ENCODE results near the gene RAMAC. TPM values are rescaled to one million over a fixed set of nuclear protein-coding genes. Genes with fewer than 3 reads are reported as not detected.

Gene RAMAC
- total and polyA plus RNA-seq, 2 of the 8 experiments (the other 6 are each of a cell fraction or from before 2014, with no cell fraction given): 20.7 to 32.9 TPM

- no peaks in the 10 kb centered on the region for H4K20me1 ChIP-seq (replicated peaks in 1 of 2; ENCODE audit: control insufficient read depth in 1 of 2, insufficient read depth in 2 of 2, low read length in 2 of 2)
- no peak overlapping the region for H2BK15ac ChIP-seq (ENCODE audit: low read length)
- no peak overlapping the region for H3K4me3 ChIP-seq (ENCODE audit: extremely low read depth in 1 of 4, insufficient read depth in 2 of 4, low read depth in 3 of 4, low read length in 4 of 4)
- no peaks in the 10 kb centered on the region for H3K36me3 ChIP-seq (ENCODE audit: control insufficient read depth in 2 of 4, insufficient read depth in 4 of 4, low read length in 3 of 4)
- no peaks in the 10 kb centered on the region for H3K79me2 ChIP-seq (ENCODE audit: control insufficient read depth in 1 of 2, insufficient read depth in 2 of 2, low read length in 2 of 2)
- H2BK12ac ChIP-seq (ENCODE audit: low read depth, low read length): no peak overlapping the region
- H3K9me3 ChIP-seq (ENCODE audit: insufficient read depth in 2 of 2, low read depth in 1 of 2, low read length in 1 of 2): no peaks in the 10 kb centered on the region
- no peak overlapping the region for H3K56ac ChIP-seq (replicated peaks; ENCODE audit: insufficient read length, low read depth, low read length)
- H2BK5ac ChIP-seq (ENCODE audit: low read depth, low read length): no peak overlapping the region
- FAIRE-seq: no peak
- H3K4me1 ChIP-seq (replicated peaks in 1 of 4; ENCODE audit: control insufficient read depth in 3 of 4, insufficient read depth in 4 of 4, low read length in 3 of 4): no peaks in the 10 kb centered on the region
- no peak overlapping the region for H2BK120ac ChIP-seq (replicated peaks; ENCODE audit: low read depth, low read length)
- no peak overlapping the region for H3K18ac ChIP-seq (ENCODE audit: extremely low read depth, low read length)
- no peak overlapping the region for H3K23ac ChIP-seq (ENCODE audit: insufficient read length)
- POLR2A ChIA-PET (ENCODE audit: partially characterized antibody): no interaction called here
- CTCF ChIA-PET (ENCODE audit: partially characterized antibody): interaction anchor here (0.9 to 1.1 kb wide), 3 partner anchors 11 to 88 kb away, joined by 3 to 4 read pairs (median 3); no protein-coding TSS in a partner anchor
- H3K14ac ChIP-seq (ENCODE audit: insufficient read length): no peak overlapping the region
- no peak overlapping the region for H4K8ac ChIP-seq (ENCODE audit: extremely low read depth, insufficient read depth, low read length)
- no peak overlapping the region for H4K91ac ChIP-seq (replicated peaks; ENCODE audit: insufficient read length, low read length)
- no peaks in the 10 kb centered on the region; the same call in 1 of the 2 replicates for H3K23me2 ChIP-seq (ENCODE audit: low read depth, low read length)
- H2AK5ac ChIP-seq (ENCODE audit: low read depth, low read length): no peak overlapping the region
- no peak overlapping the region for H2BK20ac ChIP-seq (ENCODE audit: low read length)
- no peak overlapping the region for H2AFZ ChIP-seq (ENCODE audit: low read length)
- DNase-seq (ENCODE audit: low read depth in 1 of 2, low spot score in 2 of 2): no peak
- no peak overlapping the region for H3K4ac ChIP-seq (replicated peaks; ENCODE audit: insufficient read length, low read depth, low read length)
- no peaks in the 10 kb centered on the region for H3K79me1 ChIP-seq (ENCODE audit: low read depth, low read length)
- no peak overlapping the region for H3K9ac ChIP-seq (replicated peaks in 1 of 4; ENCODE audit: extremely low read depth in 1 of 4, low read depth in 3 of 4, low read length in 3 of 4)
- no peaks in the 10 kb centered on the region for H3K27me3 ChIP-seq (replicated peaks in 1 of 4; ENCODE audit: control insufficient read depth in 3 of 4, extremely low read depth in 1 of 4, insufficient read depth in 3 of 4, low read length in 3 of 4)
- no peak overlapping the region for H3K27ac ChIP-seq (ENCODE audit: low read depth, low read length)
- no peak overlapping the region for H4K5ac ChIP-seq (ENCODE audit: insufficient read length, low read depth, low read length)
- 88% methylated on average over 4 of the region's 4 CpGs; no CpG with 5 or more reads in 1 of the 2 experiments for WGBS, 2 experiments (ENCODE audit: extremely low coverage in 1 of 2, insufficient coverage in 1 of 2, insufficient read length in 1 of 2, insufficient replicate concordance in 2 of 2, low coverage in 1 of 2, low lambda C conversion rate in 2 of 2, missing lambda C conversion rate in 1 of 2)
- H3K4me2 ChIP-seq (ENCODE audit: insufficient read depth in 1 of 2, low read depth in 2 of 2, low read length in 2 of 2): no peak overlapping the region
- TF ChIP-seq HDAC2 (IDR thresholded peaks at IDR 0.05; ENCODE audit: borderline replicate concordance in 1 of 2, low read depth in 2 of 2, low read length in 2 of 2) (no peak), KDM1A (IDR thresholded peaks at IDR 0.05; ENCODE audit: borderline replicate concordance, low read length) (no peak), TBP (IDR thresholded peaks at IDR 0.05; ENCODE audit: low read depth, low read length) (no peak), NANOG (IDR thresholded peaks at IDR 0.05; ENCODE audit: insufficient read depth, low read depth, low read length, poor library complexity, severe bottlenecking) (no peak), PHF8 (conservative IDR thresholded peaks at IDR 0.05; ENCODE audit: low read depth, low read length) (no peak), POLR2AphosphoS5 (IDR thresholded peaks at IDR 0.05; ENCODE audit: low read depth, low read length) (no peak), SIX5 (IDR thresholded peaks at IDR 0.05; ENCODE audit: low read depth, low read length) (no peak), GABPA (IDR thresholded peaks at IDR 0.05; ENCODE audit: borderline replicate concordance, insufficient read depth, low read length) (no peak), ATF3 (IDR thresholded peaks at IDR 0.05; ENCODE audit: insufficient read depth, low read depth, low read length) (no peak), KDM4A (IDR thresholded peaks at IDR 0.05; ENCODE audit: low read depth, low read length, severe bottlenecking) (no peak), TCF12 (IDR thresholded peaks at IDR 0.05; ENCODE audit: low read depth, low read length) (no peak), CHD2 (IDR thresholded peaks at IDR 0.05; ENCODE audit: low read length) (no peak), SP4 (IDR thresholded peaks at IDR 0.05; ENCODE audit: low read length) (no peak)
Measured at GRCh38 chr15:82936966-82937711, 48.9 kb upstream of the RAMAC start.
